GM18909 (cell line): ENCODE data around the gene CARD10.
"Not testable (repeated sequence)": the region's sequence is repeated elsewhere in the genome, so short reads cannot be mapped to it uniquely, and the experiment has no call there.

Experiments
- ATAC-seq: cut with Tn5 transposase; IDR thresholded peaks from one replicate; pipeline ENCODE4 v1.9.1; 2021; ENCODE audit warnings: mild to moderate bottlenecking; ENCODE audit not compliant: unreplicated experiment, poor library complexity

Gene CARD10

GRCh38 chr22:37527081-37527752, 8.0 kb upstream of the CARD10 start:
- ATAC-seq: not testable (repeated sequence)

GRCh38 chr22:37526376-37526775, 7.2 kb upstream of the CARD10 start:
- no peak for ATAC-seq

DNA sequence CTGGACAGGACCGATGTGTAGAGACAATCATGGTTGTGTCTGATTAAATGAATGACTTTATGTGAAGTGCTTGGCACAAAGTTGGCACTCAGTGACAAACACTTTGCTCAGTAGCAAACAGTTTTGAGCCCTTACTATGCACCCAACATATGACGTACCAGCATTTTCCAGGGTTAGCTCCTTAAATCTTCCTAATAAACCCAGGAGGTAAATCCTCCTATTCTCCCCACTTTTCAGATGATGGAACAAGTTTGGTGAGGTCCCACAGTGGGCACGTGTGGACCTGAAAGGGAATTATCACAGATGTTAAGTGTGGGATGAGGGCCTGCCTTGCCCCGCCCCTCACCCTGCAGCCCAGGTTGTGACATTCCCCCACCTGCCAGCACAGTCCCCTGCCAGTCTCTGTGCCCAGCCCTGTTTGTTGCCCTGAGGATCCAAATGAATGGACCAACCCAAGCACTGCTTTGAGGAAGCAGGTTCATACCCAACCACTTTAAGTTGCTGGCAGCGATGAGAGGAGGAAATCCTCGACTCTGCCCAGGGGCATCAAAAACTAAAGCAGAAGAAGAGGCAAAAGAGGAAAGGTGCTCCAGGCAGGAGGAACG, 6.6 kb upstream of the CARD10 start:
- no peak for ATAC-seq

DNA sequence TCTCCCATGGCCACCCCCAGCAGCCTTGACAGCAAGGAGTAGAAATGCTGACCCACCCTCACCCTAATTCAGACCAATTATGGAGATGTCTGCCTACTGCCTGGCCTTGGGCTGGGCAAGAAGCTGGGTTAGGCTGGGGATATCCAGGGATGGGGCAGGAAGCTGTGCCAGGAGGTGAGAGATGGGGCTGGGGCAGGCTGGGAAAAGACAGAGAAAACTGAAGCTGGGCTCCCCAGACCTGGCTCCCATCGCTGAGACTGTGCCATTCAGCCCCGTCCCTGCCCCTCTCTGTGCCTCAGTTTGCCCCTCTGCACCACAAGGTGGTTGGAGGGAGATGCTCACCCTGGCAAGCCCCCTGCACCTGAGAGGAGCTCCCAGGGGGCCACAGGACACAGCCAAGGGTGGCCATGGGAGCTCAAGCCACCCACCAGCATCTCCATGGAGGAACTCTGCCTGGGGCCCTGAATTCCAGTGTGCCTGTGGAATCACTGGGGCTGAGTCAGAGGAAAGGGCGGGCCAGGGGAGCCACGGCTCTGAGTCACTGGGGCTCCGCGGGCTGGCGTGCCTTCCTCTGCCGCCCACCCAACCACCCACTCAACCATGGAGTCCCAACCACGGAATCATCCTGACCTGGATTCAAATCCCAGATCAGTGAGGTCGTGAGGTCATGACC, 6.0 kb upstream of the CARD10 start:
- ATAC-seq: no peak

- ATAC-seq: no peak
These were observed 3.3 kb upstream of the CARD10 start for GRCh38 chr22:37522482-37522881.

- no peak for ATAC-seq
These were observed 2.1 kb upstream of the CARD10 start for GRCh38 chr22:37521236-37521739.

- ATAC-seq: no peak
These were observed 1.6 kb upstream of the CARD10 start for GRCh38 chr22:37520776-37521191.

DNA sequence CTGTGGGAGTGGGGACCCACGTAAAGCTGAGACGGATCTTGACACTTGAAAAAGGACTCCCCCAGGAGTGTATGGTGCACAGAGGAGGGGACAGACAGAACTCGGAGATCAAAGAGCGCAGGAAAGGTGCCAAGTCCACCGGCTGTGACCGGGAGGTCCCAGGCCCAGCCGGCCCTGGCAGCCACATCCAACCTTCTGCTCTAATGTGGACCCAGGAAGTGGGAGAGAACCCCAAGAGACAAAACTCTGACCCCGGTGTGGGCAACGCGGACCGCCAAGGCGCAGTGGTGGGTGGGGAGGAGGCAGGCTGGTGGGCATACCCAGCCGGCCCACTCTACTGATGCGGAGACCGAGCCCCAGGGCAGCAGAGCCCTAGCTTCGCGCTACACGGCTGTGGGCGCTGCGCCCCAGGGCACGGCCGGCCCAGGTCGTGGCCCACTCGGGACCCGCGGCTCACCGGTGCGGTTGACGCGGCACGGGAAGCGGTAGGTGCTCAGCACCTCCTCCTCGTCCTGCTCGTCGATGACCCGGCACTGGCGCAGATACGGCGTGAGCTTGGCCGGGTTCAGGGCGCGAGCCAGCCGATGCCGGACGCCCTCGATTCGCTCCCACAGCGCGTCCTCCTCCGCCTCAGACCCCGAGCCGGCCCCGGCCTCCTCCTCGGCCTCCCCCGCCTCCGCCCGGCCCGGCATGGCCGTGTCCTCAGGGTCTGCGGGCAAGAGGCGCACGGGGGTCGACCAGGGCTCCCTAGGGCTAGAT, 527 bp downstream of the CARD10 start:
- no peak for ATAC-seq

- ATAC-seq: no peak
These were observed 1.3 kb downstream of the CARD10 start for GRCh38 chr22:37517826-37518450.

- no peak for ATAC-seq
These were observed 2.8 kb downstream of the CARD10 start for GRCh38 chr22:37516456-37516855.

- no peak for ATAC-seq
These were observed 3.3 kb downstream of the CARD10 start for GRCh38 chr22:37515901-37516300.

- ATAC-seq: no peak
These were observed 4.6 kb downstream of the CARD10 start for GRCh38 chr22:37514526-37515051.

DNA sequence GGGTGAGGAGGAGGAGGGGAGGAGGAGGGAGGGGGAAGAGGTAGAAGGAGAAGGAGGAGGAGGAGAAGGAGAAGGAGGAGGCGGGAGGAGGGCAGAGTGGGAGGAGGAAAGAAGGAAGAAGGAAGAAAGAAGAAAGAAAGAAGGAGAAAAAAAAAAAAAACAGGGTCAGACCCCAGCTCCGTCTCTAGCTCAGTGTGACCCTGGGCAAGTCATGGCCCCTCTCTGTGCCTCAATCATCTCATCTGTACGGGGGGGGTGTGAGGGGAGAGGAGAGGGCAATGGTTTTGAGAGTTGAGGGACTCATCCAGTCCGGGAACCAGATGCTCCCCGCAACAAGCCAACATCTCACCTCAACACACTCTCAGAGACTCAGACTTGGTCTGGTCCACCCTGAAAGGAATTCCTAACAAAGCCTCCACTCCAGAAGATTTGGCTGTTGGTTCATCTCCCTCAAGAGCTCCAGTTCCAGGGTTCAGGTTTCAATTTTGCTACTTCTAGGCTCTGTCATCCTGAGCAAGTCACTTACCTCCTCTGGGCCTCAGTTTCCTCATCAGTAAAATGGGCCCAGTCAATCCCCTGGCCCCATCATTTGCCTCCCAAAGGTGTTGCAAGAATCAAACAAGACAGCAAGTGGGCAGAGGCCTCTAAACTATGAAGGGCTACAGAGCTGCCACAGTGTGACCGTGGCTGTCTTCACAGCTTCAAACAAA, 7.7 kb downstream of the CARD10 start:
- ATAC-seq: no peak

- no peak for ATAC-seq
These were observed 9.1 kb downstream of the CARD10 start for GRCh38 chr22:37510091-37510490.

DNA sequence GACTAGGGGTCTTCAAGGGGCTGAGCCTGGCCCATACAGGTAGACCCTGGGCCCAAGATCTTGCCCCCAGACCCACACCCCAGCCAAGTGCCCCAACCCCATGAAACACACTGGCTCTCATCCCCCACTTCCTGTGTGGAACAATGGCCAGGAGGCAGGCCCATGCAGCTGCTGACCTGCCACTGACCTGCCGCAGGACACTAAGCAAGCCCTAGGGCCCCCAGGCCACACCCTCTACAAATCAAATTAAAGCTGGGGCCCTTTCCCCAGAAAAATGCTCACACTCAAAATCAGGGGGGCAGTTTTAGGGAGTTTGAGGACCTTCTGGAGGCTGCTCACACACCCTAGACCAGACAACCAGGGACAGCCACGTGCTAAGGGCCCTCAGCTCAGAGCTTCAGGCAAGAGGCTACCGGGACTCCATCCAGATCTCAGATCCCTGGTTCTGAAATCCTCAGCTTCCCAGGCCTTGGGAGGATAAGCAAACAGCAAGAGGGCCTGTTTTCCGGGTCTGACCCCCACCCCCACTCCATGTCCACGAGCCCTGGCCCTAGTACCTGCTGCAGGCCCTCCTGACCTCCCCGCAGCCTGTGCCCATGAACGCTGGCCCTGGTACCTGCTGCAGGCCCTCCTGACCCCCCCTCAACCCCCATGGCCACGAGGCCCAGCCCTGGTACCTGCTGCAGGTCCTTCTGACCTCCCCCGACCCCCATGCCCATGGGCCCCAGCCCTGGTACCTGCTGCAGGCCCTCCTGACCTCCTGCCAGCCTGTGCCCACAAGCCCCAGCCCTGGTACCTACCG, 10.0 kb downstream of the CARD10 start:
- no peak for ATAC-seq

- ATAC-seq: no peak
These were observed 10.7 kb downstream of the CARD10 start for GRCh38 chr22:37508431-37508992.

GRCh38 chr22:37507731-37508130, 11.5 kb downstream of the CARD10 start:
- no peak for ATAC-seq

DNA sequence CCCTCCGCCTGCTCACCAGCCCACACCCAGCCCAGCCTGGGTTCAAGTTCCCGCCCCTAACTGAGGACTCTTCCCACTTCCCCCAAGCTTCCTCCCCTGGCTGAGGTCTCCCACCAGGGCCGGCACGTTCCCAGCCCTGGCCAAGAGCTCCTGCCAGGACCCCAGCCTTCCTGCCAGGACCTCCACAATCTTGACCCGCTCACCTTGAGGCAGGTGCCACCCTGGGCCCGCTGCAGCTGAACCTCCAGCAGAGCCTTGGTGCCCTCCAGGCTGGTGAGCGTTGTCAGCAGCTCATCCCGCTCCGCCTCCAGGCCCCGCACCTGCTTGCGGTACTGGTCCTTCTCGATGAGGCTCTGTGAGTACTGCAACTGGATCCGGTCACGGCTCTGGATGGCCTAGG, 13.2 kb downstream of the CARD10 start:
- ATAC-seq: no peak
